GM21619 (cell line): ENCODE results near the gene TOMM20.

Source experiments
- ATAC-seq: cut with Tn5 transposase; IDR thresholded peaks from one replicate; pipeline ENCODE4 v1.9.1; 2021; ENCODE audit not compliant: unreplicated experiment

Gene TOMM20

DNA sequence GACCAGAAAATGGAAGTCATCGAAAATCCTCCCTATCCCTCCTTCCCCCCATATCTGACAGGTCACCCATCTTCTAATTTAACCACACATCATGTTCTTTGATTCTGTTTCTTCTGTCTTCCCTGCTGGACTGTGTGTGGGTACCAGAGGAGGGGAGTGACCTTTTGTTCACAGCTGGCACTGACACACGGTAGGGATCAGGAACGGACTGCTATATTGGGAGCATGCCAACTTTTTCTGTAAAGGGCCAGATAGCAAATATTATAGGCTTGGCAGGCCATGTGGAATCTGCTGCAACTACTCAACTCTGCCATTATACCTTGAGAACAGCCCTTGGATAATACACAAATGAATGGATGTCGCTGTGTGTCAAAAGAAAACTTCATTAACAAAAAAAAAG lies 7.5 kb upstream of the TOMM20 start:
- ATAC-seq: no peak

GRCh38 chr1:235134171-235134570 lies 5.5 kb upstream of the TOMM20 start:
- ATAC-seq: no peak

DNA sequence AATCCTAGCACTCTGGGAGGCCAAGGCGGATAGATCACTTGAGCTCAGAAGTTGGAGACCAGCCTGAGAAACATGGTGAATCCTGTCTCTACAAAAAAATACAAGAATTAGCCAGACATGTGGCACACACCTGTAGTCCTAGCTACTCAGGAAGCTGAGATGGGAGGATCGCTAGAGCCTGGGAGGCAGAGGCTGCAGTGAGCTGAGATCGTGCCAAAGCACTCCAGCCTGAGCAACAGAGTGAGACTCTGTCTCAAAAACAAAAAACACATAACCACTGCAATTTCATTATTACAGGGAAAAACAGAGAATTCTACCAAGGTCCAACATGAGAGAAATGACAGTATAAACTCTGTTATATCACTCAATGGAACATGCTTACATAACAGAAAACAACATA lies 4.4 kb upstream of the TOMM20 start:
- no peak for ATAC-seq

GRCh38 chr1:235131961-235132360 lies 3.3 kb upstream of the TOMM20 start:
- no peak for ATAC-seq

- no peak for ATAC-seq
These were observed 2.2 kb upstream of the TOMM20 start for GRCh38 chr1:235130766-235131270.

- ATAC-seq: no peak
These were observed 1.3 kb upstream of the TOMM20 start for GRCh38 chr1:235129774-235130570.

GRCh38 chr1:235127732-235128455 lies 743 bp downstream of the TOMM20 start:
- no peak for ATAC-seq

GRCh38 chr1:235127203-235127602 lies 1.4 kb downstream of the TOMM20 start:
- no peak for ATAC-seq

DNA sequence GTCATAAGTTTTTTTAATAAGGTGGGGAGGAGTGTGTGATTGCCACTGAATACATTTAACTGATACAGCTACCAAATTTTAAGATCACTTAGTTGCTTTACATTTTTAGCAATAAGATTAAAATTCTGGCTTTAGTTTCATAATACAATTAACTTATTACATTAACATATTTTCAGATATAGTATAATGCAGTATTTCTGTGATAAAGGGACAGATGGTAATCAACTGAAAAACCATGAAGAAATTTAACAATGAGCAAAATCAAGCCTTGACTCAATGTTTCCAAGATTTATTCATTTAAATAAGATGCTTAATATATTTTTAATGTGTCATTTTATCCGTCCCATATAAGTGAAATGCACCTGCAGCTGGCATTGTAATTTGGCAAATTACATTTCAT lies 4.0 kb downstream of the TOMM20 start:
- no peak for ATAC-seq

- ATAC-seq: no peak
These were observed 4.5 kb downstream of the TOMM20 start for GRCh38 chr1:235124111-235124510.

DNA sequence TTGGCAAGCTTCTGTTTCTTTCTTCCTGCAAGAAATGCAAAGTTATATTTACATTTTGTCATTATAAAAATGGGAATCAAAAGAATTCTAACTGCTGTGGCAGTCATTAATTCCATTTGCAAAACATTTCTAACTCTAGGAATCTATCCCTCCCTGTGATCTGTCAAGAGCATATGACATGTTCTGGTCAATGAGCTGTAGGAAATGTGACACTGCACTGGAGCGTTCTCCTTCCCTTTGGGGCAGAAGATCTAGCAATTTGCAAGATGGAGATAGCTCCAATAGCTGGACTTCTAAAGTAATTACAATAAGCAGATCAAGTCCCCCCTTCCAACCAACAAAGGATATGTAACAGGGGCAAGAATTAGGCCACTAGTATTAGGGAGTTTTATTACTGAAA lies 6.3 kb downstream of the TOMM20 start:
- ATAC-seq: no peak

GRCh38 chr1:235113183-235113917 lies 15.3 kb downstream of the TOMM20 start:
- no peak for ATAC-seq

- no peak for ATAC-seq
These were observed 16.1 kb downstream of the TOMM20 start for GRCh38 chr1:235112297-235113182.

DNA sequence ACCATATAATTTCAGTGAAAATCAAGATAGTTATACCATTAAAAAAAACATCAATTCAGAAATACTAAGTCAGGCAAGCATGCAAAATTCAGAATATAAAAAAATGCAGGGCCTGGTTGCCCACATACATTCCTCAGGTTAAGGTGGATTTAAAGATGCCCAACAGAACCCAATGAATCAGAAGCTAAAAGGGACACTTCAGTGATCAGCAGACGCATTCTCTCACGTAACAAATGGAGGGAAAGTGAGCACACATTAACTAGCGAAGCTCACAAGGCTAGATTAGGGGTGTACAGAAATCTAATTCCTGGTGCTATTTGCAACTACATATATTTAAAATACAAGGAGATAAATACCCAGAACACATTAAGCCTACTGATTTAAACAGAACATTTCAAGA lies 17.5 kb downstream of the TOMM20 start:
- no peak for ATAC-seq

GRCh38 chr1:235108876-235109275 lies 19.8 kb downstream of the TOMM20 start:
- ATAC-seq: no peak

GRCh38 chr1:235108185-235108593 lies 20.4 kb downstream of the TOMM20 start:
- no peak for ATAC-seq

GRCh38 chr1:235107368-235108184 lies 21.1 kb downstream of the TOMM20 start:
- ATAC-seq: no peak

- ATAC-seq: no peak
These were observed 22.2 kb downstream of the TOMM20 start for GRCh38 chr1:235106457-235106856.
